Glomerular endothelial cell (primary cell): ENCODE measurements around the gene AGK. TPM values are rescaled to one million over a fixed set of nuclear protein-coding genes. Genes with fewer than 3 reads are reported as not detected.
"Not testable (repeated sequence)": the region's sequence is repeated elsewhere in the genome, so short reads cannot be mapped to it uniquely, and the experiment has no call there.

Source experiments
- DNase-seq: peaks from one replicate; pipeline ENCODE4 v3.0.0-alpha.2; 2011; ENCODE audit warnings: low read depth, low spot score; ENCODE audit errors: extremely low read depth
- total RNA-seq: library from RNA; depleted of rRNA; stranded (reverse); fragments of >200 nt; gene quantifications from 2 replicates; pipeline ENCODE4 v1.2.3, GENCODE V29; 2015

AGK gene
- total RNA-seq, 1 donor from 2014 or later: 27.2 TPM

- DNase-seq: no peak
Measured at GRCh38 chr7:141550386-141551093, 670 bp upstream of the AGK start.

- no peak for DNase-seq
Measured at GRCh38 chr7:141551782-141552181, 572 bp downstream of the AGK start.

- DNase-seq: no peak
Measured at GRCh38 chr7:141557360-141557759, 6.2 kb downstream of the AGK start.

- not testable (repeated sequence) for DNase-seq
Measured at GRCh38 chr7:141557831-141558531, 6.8 kb downstream of the AGK start.

GRCh38 chr7:141558544-141559183 is 7.5 kb downstream of the AGK start:
- DNase-seq: no peak

- DNase-seq: no peak
Measured at GRCh38 chr7:141559961-141560360, 8.8 kb downstream of the AGK start.

- DNase-seq: no peak
Measured at GRCh38 chr7:141562036-141562435, 10.8 kb downstream of the AGK start.

- DNase-seq: no peak
Measured at GRCh38 chr7:141562543-141562942, 11.3 kb downstream of the AGK start.

- no peak for DNase-seq
Measured at GRCh38 chr7:141562972-141563371, 11.8 kb downstream of the AGK start.

- DNase-seq: no peak
Measured at GRCh38 chr7:141563956-141564623, 12.9 kb downstream of the AGK start.

GRCh38 chr7:141567432-141567831 is 16.2 kb downstream of the AGK start:
- no peak for DNase-seq

GRCh38 chr7:141568227-141568626 is 17.0 kb downstream of the AGK start:
- no peak for DNase-seq

- no peak for DNase-seq
Measured at GRCh38 chr7:141571059-141571458, 19.8 kb downstream of the AGK start.

GRCh38 chr7:141572175-141572574 is 21.0 kb downstream of the AGK start:
- DNase-seq: no peak

GRCh38 chr7:141573511-141573910 is 22.3 kb downstream of the AGK start:
- DNase-seq: no peak

- no peak for DNase-seq
Measured at GRCh38 chr7:141575164-141575563, 24.0 kb downstream of the AGK start.

- no peak for DNase-seq
Measured at GRCh38 chr7:141575654-141576448, 24.6 kb downstream of the AGK start.

- no peak for DNase-seq
Measured at GRCh38 chr7:141577043-141577839, 26.0 kb downstream of the AGK start.

GRCh38 chr7:141579953-141580352 is 28.7 kb downstream of the AGK start:
- DNase-seq: not testable (repeated sequence)

GRCh38 chr7:141582063-141582462 is 30.9 kb downstream of the AGK start:
- DNase-seq: not testable (repeated sequence)
